HepG2 (cell line): ENCODE measurements around the gene CLPSL2. TPM values are rescaled to one million over a fixed set of nuclear protein-coding genes. Genes with fewer than 3 reads are reported as not detected.

ENCODE experiments used
- AHR ChIP-seq: IDR thresholded peaks from 2 replicates; pipeline ENCODE4 v1.6.1; 2018; ENCODE audit warnings: missing genetic modification reagents, missing compliant biosample characterization
- FOXK1 ChIP-seq: sonication (generic); formaldehyde crosslinking; IDR thresholded peaks from 2 replicates; pipeline ENCODE4 v1.4.0; 2020; ENCODE audit warnings: low read depth, missing genetic modification reagents, borderline replicate concordance
- GFI1 ChIP-seq: sonication (generic); formaldehyde crosslinking; IDR thresholded peaks from 2 replicates; pipeline ENCODE4 v1.5.0; 2020; ENCODE audit warnings: missing genetic modification reagents, mild to moderate bottlenecking, borderline replicate concordance
- GTF3A ChIP-seq: sonication (generic); formaldehyde crosslinking; conservative IDR thresholded peaks from 2 replicates; pipeline ENCODE4 v1.4.0; 2020; ENCODE audit warnings: mild to moderate bottlenecking, missing genetic modification reagents
- JUN ChIP-seq: sonication (generic); formaldehyde crosslinking; IDR thresholded peaks from 2 replicates; pipeline ENCODE4 v1.4.0; 2020; ENCODE audit warnings: mild to moderate bottlenecking, missing genetic modification reagents
- MBD4 ChIP-seq: IDR thresholded peaks from 2 replicates; pipeline ENCODE4 v1.6.1; 2012; ENCODE audit warnings: low read length, inconsistent platforms, borderline replicate concordance
- MXD1 ChIP-seq: sonication (generic); formaldehyde crosslinking; IDR thresholded peaks from 2 replicates; pipeline ENCODE4 v1.4.0; 2020; ENCODE audit warnings: mild to moderate bottlenecking, missing genetic modification reagents
- NCOA1 ChIP-seq: sonication (generic); formaldehyde crosslinking; IDR thresholded peaks from 2 replicates; pipeline ENCODE4 v1.9.0; 2021; ENCODE audit warnings: missing genetic modification reagents
- POLR2A ChIP-seq, 2 experiments: IDR thresholded peaks; 2 replicates each; pipeline ENCODE4 v1.6.1; 2011; ENCODE audit warnings: low read depth in 2 of 2, low read length in 2 of 2, mild to moderate bottlenecking in 1 of 2, moderate library complexity in 1 of 2; ENCODE audit not compliant: insufficient read depth in 1 of 2
- SALL1 ChIP-seq: sonication (generic); formaldehyde crosslinking; IDR thresholded peaks from 2 replicates; pipeline ENCODE4 v1.8.0; 2022; ENCODE audit warnings: mild to moderate bottlenecking, missing genetic modification reagents
- SNAPC5 ChIP-seq: sonication (generic); formaldehyde crosslinking; IDR thresholded peaks from 2 replicates; pipeline ENCODE4 v1.8.1; 2023; ENCODE audit warnings: mild to moderate bottlenecking, missing genetic modification reagents, borderline replicate concordance
- SRY ChIP-seq: sonication (generic); formaldehyde crosslinking; IDR thresholded peaks from 2 replicates; pipeline ENCODE4 v1.8.0; 2022; ENCODE audit warnings: mild to moderate bottlenecking, missing genetic modification reagents
- ZMYM3 ChIP-seq: sonication (generic); formaldehyde crosslinking; IDR thresholded peaks from 2 replicates; pipeline ENCODE4 v1.5.1; 2020; ENCODE audit warnings: mild to moderate bottlenecking, missing genetic modification reagents
- ZNF136 ChIP-seq: sonication (generic); formaldehyde crosslinking; IDR thresholded peaks from 2 replicates; pipeline ENCODE4 v1.8.1; 2022; ENCODE audit warnings: low read depth, mild to moderate bottlenecking, moderate library complexity, missing genetic modification reagents
- ZNF180 ChIP-seq: sonication (generic); formaldehyde crosslinking; IDR thresholded peaks from 2 replicates; pipeline ENCODE4 v1.4.0; 2020; ENCODE audit warnings: low read depth, missing genetic modification reagents, borderline replicate concordance
- ZNF326 ChIP-seq: sonication (generic); formaldehyde crosslinking; IDR thresholded peaks from 2 replicates; pipeline ENCODE4 v1.4.0; 2020; ENCODE audit warnings: missing genetic modification reagents, borderline replicate concordance
- ZNF441 ChIP-seq: sonication (generic); formaldehyde crosslinking; IDR thresholded peaks from 2 replicates; pipeline ENCODE4 v1.7.0; 2021; ENCODE audit warnings: missing genetic modification reagents, borderline replicate concordance
- ZNF451 ChIP-seq: sonication (generic); formaldehyde crosslinking; IDR thresholded peaks from 2 replicates; pipeline ENCODE4 v1.5.0; 2020; ENCODE audit warnings: mild to moderate bottlenecking, missing genetic modification reagents
- ZNF577 ChIP-seq: sonication (generic); formaldehyde crosslinking; IDR thresholded peaks from 2 replicates; pipeline ENCODE4 v1.4.0; 2020; ENCODE audit warnings: mild to moderate bottlenecking, low read depth, missing genetic modification reagents, borderline replicate concordance
- ZNF616 ChIP-seq: sonication (generic); formaldehyde crosslinking; IDR thresholded peaks from 2 replicates; pipeline ENCODE4 v1.5.0; 2020; ENCODE audit warnings: low read depth, mild to moderate bottlenecking, missing genetic modification reagents
- ZNF670 ChIP-seq: sonication (generic); formaldehyde crosslinking; IDR thresholded peaks from 2 replicates; pipeline ENCODE4 v1.8.0; 2022; ENCODE audit warnings: mild to moderate bottlenecking, missing genetic modification reagents, borderline replicate concordance
- ZNF83 ChIP-seq: sonication (generic); formaldehyde crosslinking; IDR thresholded peaks from 2 replicates; pipeline ENCODE4 v1.4.0; 2020; ENCODE audit warnings: missing genetic modification reagents, mild to moderate bottlenecking, borderline replicate concordance
- polyA plus RNA-seq, 8 experiments: library from polyadenylated mRNA; depleted of rRNA in 3 of 8; stranded (reverse) in 7 of 8; unstranded in 1 of 8; fragments of >200 nt; fragmentation: Illumina TruSeq in 4 of 8; extraction: Trizol in 4 of 8; gene quantifications; 2 replicates each; pipeline versions ENCODE4 v1.2.1 to v1.2.3, GENCODE V29; 2011 to 2016; ENCODE audit warnings: low read depth in 4 of 8, missing spikeins in 1 of 8, mixed read lengths in 1 of 8; ENCODE audit not compliant: insufficient read depth in 1 of 8
- total RNA-seq, 5 experiments: library from RNA; depleted of rRNA; stranded (reverse); fragments of >200 nt; fragmentation: Illumina TruSeq; extraction: Trizol; gene quantifications; 2 replicates each; pipeline ENCODE4 v1.2.3, GENCODE V29; 2016; ENCODE audit warnings: low read depth in 1 of 5
- TF ChIP-seq, protein P1 (sequence below): sonication (generic); formaldehyde crosslinking; IDR thresholded peaks from 2 replicates; pipeline ENCODE4 v1.8.0; 2022; ENCODE audit warnings: mild to moderate bottlenecking, missing genetic modification reagents; ENCODE audit not compliant: insufficient replicate concordance
- TF ChIP-seq, protein P2 (sequence below): sonication (generic); formaldehyde crosslinking; IDR thresholded peaks from 2 replicates; pipeline ENCODE4 v1.5.0; 2020; ENCODE audit warnings: missing genetic modification reagents
- TF ChIP-seq, protein P3 (sequence below): sonication (generic); formaldehyde crosslinking; IDR thresholded peaks from 2 replicates; pipeline ENCODE4 v1.5.1; 2020; ENCODE audit warnings: mild to moderate bottlenecking, missing genetic modification reagents, borderline replicate concordance

The CLPSL2 gene
- total and polyA plus RNA-seq, 2 of the 13 experiments (the other 11 are each of a cell fraction or from before 2014, with no cell fraction given), result not detected

- no peak for TF ChIP-seq SNAPC5
- peak; percentile 37 for TF ChIP-seq GFI1 (CRISPR knock-in tag)
- TF ChIP-seq, protein P1, sequence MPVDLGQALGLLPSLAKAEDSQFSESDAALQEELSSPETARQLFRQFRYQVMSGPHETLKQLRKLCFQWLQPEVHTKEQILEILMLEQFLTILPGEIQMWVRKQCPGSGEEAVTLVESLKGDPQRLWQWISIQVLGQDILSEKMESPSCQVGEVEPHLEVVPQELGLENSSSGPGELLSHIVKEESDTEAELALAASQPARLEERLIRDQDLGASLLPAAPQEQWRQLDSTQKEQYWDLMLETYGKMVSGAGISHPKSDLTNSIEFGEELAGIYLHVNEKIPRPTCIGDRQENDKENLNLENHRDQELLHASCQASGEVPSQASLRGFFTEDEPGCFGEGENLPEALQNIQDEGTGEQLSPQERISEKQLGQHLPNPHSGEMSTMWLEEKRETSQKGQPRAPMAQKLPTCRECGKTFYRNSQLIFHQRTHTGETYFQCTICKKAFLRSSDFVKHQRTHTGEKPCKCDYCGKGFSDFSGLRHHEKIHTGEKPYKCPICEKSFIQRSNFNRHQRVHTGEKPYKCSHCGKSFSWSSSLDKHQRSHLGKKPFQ (CRISPR knock-in tag), result peak; percentile 67
- peak; percentile 79 for TF ChIP-seq ZNF441 (CRISPR knock-in tag)
- TF ChIP-seq SRY, result no peak
- no peak for TF ChIP-seq ZNF136 (CRISPR knock-in tag)
- no peak; the same call in 1 of the 2 replicates for TF ChIP-seq NCOA1 (CRISPR knock-in tag)
- TF ChIP-seq, protein P2, sequence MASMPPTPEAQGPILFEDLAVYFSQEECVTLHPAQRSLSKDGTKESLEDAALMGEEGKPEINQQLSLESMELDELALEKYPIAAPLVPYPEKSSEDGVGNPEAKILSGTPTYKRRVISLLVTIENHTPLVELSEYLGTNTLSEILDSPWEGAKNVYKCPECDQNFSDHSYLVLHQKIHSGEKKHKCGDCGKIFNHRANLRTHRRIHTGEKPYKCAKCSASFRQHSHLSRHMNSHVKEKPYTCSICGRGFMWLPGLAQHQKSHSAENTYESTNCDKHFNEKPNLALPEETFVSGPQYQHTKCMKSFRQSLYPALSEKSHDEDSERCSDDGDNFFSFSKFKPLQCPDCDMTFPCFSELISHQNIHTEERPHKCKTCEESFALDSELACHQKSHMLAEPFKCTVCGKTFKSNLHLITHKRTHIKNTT (CRISPR knock-in tag), result 0 out of 2 replicates have a peak, but pooled peaks have one; percentile 65
- TF ChIP-seq ZNF577 (CRISPR knock-in tag), result no peak
- peak; percentile 68; the same call in 1 of the 2 replicates for TF ChIP-seq ZMYM3 (CRISPR knock-in tag)
- TF ChIP-seq, protein P3, sequence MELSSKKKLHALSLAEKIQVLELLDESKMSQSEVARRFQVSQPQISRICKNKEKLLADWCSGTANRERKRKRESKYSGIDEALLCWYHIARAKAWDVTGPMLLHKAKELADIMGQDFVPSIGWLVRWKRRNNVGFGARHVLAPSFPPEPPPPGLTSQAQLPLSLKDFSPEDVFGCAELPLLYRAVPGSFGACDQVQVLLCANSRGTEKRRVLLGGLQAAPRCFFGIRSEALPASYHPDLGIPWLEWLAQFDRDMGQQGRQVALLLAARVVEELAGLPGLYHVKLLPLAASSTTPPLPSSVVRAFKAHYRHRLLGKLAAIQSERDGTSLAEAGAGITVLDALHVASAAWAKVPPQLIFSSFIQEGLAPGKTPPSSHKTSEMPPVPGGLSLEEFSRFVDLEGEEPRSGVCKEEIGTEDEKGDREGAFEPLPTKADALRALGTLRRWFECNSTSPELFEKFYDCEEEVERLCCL (CRISPR knock-in tag), result no peak
- TF ChIP-seq AHR (CRISPR knock-in tag), result peak; percentile 92; the same call in 1 of the 2 replicates
- TF ChIP-seq ZNF616 (CRISPR knock-in tag), result no peak; the same call in 1 of the 2 replicates
- no peak for TF ChIP-seq MBD4
- TF ChIP-seq FOXK1 (CRISPR knock-in tag), result no peak; the same call in 1 of the 2 replicates
- peak in 1 of 2 experiments; percentile 80; a peak in 2 of 4 replicates for TF ChIP-seq POLR2A (IDR thresholded peaks at IDR 0.05; ENCODE audit: insufficient read depth in 1 of 2, low read depth in 2 of 2, low read length in 2 of 2)
- TF ChIP-seq ZNF451, result no peak; the same call in 1 of the 2 replicates
- no peak for TF ChIP-seq GTF3A (CRISPR knock-in tag)
- 0 out of 2 replicates have a peak, but pooled peaks have one; percentile 9 for TF ChIP-seq ZNF83 (CRISPR knock-in tag)
- TF ChIP-seq ZNF326, result no peak
- no peak for TF ChIP-seq ZNF180 (CRISPR knock-in tag)
- peak; percentile 96; the same call in 1 of the 2 replicates for TF ChIP-seq ZNF670
- no peak for TF ChIP-seq JUN (CRISPR knock-in tag)
- peak; percentile 24; the same call in 1 of the 2 replicates for TF ChIP-seq MXD1 (CRISPR knock-in tag)
- TF ChIP-seq SALL1 (CRISPR knock-in tag), result peak; percentile 79
These were observed 44.5 kb upstream of the CLPSL2 start (continued) for GRCh38 chr6:35731736-35732532.
